CD4-positive, alpha-beta T cell treated with Interleukin-17A for 1 hour (primary cell): ENCODE results near the gene KLC1.

Source experiments
- DNase-seq: peaks from one replicate; pipeline ENCODE4 v3.0.0-alpha.2; 2020

KLC1 gene

DNA sequence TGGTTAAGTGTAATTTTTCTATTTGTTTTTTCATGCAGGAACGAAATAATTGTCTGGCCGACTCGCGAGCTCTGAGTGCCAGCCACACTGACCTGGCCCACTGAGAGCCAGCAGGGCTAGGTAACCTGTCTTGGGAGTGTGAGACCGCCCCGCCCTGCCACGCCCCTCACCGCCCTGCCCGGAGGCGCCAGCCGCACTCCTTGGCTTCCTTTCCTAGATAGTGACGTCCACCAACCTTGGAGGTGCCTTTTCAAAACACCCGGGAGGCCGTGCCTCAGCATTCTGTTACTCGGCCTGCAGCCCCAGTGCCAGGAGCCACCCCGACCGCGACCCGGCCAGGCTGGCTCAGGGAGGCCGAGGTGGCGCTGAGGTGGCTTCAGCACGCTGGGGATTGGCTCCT lies 64.5 kb downstream of the KLC1 start:
- no peak for DNase-seq

- DNase-seq, result no peak
These were observed 65.6 kb downstream of the KLC1 start for GRCh38 chr14:103694572-103695026.

- no peak for DNase-seq
These were observed 66.5 kb downstream of the KLC1 start for GRCh38 chr14:103695296-103696069.

DNA sequence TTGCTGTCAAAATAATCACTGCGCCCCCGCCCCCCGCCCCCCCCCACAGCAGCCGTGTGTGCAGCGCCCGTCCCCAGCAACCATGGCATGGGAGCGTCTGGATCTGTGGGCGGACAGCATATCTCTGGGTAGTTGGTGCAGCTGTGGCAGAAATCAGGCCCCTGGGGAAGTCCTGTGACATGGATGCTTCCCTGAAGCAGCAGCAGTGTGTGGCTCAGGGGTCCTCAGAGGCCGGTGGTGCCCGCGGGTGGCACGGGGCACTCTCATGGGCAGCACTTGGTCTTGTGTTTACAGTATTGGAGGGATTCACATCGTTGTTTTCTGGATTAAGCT lies 67.0 kb downstream of the KLC1 start:
- no peak for DNase-seq

GRCh38 chr14:103696466-103697071 lies 67.6 kb downstream of the KLC1 start:
- no peak for DNase-seq

GRCh38 chr14:103697206-103697602 lies 68.2 kb downstream of the KLC1 start:
- DNase-seq, result no peak

- DNase-seq, result no peak
These were observed 68.8 kb downstream of the KLC1 start for GRCh38 chr14:103697603-103698379.

DNA sequence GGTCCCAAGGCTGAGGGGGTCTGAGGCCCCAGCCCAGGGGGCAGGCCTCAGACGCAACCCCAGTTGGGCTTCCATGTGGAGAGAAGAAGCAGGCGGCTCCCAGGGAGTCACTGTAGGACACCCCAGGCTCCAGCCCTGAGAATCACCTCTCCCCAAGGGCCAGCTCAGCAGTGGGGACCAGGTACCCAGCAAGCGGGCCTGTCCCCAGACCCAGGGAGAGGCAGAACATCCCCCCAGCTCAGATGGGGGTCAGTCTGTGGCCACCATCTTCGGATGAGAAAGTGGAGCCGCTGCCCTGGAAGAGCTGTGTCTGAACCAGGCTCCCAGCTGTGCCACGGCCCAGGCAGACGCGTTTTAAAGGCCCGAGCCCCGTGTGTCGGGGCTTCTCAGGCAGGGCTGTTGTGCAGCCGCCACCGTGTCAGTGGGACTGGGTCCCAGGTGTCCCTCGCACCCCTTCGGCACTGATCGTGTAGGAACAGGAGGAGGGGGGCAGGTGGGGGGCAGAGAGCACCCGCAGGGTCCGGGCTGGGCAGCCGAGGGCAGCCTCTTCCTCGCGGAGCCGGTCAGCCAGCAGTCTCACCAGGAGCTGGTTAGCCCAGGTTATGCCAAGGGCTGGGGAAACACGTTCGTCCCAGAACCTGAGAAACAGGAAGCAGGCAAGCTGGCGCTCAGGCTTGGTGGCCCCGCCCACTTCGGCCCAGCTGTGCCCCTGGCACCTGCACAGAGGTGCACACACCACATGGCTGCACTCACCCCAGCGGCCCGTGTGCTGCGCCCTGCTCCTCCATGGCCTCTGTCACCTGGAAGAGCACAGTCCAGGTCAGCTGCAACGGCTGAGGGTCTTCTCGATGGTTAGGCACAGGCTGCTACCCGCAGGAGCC lies 69.6 kb downstream of the KLC1 start:
- DNase-seq, result no peak

- no peak for DNase-seq
These were observed 70.2 kb downstream of the KLC1 start for GRCh38 chr14:103699261-103699661.

DNA sequence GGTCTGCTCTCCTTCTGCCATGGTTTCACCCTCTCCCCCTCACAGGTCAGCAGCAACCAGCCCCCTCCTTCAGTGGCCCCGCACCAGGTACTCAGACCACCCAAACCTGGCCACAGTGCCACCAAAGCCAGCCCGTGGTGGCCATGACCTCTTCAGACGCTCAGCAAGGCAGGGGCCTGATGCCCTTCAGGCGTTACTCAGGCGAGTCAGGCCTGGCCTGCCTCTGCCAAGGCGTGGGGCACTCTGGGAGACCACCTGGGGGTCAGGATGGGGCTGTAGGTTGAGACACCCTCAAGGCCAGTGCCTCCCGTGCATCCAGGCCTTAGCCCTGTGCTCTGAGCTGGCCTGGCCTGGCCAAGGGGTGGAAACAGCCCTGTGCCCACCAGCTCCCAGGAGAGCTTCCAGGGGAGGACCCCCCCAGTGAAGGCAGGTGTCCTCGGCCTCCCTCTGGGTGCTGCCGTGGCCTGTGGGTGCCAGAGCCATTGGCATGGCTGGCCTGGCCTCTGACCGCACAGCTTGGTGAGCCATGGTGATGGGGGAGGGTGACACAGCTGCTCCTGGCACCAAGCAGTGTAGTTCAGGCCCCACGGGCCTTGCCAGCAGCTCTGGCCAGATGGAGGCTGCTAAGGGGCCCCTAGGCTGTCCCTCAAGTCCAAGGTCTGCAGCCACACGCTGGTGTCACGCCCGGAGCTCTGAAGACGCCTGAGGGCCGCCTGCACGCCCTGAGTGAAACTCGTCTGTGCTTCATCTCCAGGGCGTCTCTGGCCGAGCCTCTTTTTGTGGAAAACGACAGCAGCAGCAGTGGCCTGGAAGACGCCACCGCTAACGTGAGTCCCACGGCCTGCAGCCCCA lies 71.1 kb downstream of the KLC1 start:
- DNase-seq, result no peak

DNA sequence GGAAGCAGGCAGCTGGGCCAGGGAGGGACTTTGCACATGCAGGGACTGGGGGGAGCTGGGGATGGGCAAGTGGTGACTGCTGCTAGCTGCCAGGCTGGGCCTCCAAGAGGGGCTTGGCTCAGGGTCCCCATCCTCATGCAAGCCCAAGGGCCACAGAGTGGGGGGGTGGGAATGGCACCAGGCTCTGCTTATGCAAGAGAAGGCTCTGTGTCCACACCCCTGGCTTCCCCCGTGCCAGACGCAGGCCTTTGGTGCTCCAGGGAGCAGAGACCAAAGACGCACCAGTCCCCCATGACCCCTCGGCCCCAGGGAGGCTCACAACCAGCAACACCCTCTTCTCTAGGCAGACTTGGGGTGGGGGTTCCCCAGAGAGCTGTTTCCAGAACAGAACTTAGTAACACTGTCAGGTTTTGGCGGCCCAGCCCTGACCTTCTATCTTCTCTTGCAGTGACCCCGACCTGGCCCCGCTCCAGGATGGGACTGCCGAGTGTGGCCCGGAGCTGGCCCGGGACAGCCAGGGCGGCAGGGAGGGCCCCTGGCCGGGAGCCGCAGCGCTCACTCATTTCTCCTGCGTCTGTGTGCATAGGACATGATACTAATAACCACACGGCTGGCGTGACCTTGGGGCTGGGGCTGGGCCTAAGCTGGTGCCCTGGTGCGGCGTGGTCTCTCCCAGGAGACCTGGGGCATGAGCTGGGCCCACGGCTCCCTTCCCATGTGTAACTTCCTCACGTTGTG lies 71.9 kb downstream of the KLC1 start:
- no peak for DNase-seq

- DNase-seq, result no peak
These were observed 73.1 kb downstream of the KLC1 start for GRCh38 chr14:103702095-103702494.

DNA sequence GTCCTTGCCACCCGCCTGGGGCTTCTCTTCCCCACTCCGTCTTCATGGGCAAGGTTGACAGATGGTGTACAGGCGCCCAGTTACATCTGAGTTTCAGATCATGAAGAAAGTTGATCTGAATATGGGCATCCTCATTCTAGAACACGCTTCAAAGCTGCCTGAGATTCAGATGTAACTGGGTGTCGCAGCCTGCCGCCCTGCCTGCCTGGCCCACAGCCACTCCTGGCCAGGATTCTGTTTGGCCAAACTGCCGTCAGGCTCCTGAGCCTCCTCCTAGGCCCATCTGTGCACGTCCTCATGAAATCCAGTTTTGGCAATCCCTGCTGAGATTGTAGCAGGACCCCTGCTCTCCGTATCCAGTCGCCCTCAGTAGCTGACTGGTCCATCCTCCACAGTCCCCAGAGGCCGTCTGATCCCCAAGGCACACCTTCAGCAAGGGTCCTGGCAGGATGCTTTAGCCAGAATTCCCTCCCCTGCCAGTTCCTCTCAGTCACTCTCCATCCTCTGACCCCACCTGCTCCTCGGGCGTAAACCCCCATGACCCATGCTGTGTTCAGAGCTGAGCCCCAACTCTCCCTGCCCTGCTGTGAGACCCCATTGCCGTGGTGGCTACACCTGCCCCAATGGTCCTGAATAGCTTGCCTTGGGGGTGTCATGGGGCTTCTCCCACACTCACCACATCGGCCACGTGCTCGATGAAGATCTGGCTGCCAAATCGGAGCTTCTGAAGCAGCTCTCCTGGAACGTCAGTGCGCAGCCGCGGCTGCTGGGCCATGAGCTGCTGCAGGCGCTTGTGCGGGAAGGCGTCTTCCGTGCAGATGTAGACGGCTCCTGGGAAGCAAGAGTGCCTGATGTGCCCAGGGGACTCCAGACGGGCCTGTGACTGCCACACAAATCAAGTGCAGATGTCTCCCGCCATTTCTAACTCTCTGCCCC lies 73.8 kb downstream of the KLC1 start:
- DNase-seq, result no peak

DNA sequence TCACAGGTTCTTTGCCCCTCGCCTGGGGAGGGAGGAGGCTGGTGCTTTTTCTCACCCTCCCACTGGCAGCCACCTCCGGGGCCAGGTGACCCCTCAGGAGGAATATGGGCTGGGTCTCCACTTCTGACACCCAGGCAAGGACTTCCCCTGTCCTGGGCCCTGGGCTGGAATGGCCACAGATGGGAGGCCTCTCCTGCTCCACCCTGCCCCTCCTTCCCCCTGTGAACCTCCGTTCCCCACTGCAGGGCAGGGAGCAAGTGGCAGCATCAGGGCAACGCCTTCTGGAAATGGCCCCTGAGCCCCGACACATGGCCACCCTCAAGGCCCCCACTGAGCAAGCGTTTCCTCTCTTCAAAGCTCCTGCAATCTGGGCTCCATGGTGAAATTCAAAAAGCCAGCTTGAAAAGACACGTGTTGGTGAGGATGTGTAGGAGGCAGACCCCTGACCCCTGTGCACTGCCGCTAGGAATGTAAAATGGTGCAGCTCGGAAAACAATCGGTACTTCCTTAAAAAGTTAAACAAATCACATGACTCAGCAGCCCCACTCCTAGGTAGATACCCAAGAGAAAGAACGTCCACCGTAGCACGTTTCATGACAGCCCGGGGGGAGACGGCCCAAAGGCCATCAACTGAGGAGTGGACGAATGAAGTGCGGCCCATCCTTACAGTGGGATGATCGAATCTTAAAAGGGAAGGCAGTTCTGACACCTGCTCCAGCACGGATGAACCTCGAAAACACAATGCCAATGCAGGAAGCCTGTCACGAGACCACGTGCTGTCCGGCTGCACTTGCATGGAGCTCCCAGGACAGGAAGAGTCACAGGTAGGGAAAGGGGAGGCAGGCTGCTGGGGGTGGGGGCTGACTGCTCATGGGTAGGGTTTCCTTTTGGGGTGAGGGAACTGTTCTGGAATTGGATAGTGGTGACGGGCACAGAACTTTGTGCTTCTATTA lies 74.7 kb downstream of the KLC1 start:
- no peak for DNase-seq

GRCh38 chr14:103704708-103705107 lies 75.7 kb downstream of the KLC1 start:
- DNase-seq, result no peak

DNA sequence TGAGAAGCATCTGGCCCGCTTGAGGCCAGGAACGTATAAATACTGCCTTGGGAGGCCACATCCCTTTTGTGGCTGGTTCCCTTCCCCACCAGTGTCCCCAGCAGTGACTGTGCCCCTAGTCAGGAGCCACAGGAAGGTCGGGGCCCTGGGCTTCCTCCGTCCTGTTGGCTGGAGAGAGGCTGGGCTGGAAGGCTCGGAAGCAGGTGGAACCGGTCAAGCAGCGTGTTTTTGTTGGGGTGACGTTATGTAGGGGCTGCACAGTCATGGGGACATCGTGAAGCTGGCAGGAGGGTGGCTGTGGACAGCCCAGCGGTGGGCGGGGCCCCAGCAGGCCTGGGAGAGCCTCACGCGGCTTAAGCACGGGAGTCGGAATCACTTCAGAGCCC lies 76.1 kb downstream of the KLC1 start:
- no peak for DNase-seq

GRCh38 chr14:103705504-103706284 lies 76.7 kb downstream of the KLC1 start:
- no peak for DNase-seq
